Epithelial cell of proximal tubule (primary cell): Measurements from ENCODE around the gene TRPM5. TPM values are rescaled to one million over a fixed set of nuclear protein-coding genes. Genes with fewer than 3 reads are reported as not detected.

ENCODE experiments used
- DNase-seq: peaks from one replicate; pipeline ENCODE4 v3.0.0-alpha.2; 2011; ENCODE audit warnings: low read depth
- H3K4me3 ChIP-seq: 2 replicates; pipeline ENCODE4 v1.5.1; 2011; ENCODE audit warnings: low read depth, mild to moderate bottlenecking, low read length
- CTCF ChIP-seq: conservative IDR thresholded peaks from 2 replicates; pipeline ENCODE4 v1.5.1; 2012; ENCODE audit warnings: low read depth, mild to moderate bottlenecking, low read length
- total RNA-seq: library from RNA; depleted of rRNA; stranded (reverse); fragments of >200 nt; gene quantifications from 2 replicates; pipeline ENCODE4 v1.2.3, GENCODE V29; 2015

The TRPM5 gene
- total RNA-seq, 1 donor from 2014 or later: not detected

GRCh38 chr11:2400762-2401435 is 43.4 kb downstream of the TRPM5 start:
- no peak for DNase-seq
- H3K4me3 ChIP-seq: peak overlapping the region; percentile 83
- no peak for TF ChIP-seq CTCF

DNA sequence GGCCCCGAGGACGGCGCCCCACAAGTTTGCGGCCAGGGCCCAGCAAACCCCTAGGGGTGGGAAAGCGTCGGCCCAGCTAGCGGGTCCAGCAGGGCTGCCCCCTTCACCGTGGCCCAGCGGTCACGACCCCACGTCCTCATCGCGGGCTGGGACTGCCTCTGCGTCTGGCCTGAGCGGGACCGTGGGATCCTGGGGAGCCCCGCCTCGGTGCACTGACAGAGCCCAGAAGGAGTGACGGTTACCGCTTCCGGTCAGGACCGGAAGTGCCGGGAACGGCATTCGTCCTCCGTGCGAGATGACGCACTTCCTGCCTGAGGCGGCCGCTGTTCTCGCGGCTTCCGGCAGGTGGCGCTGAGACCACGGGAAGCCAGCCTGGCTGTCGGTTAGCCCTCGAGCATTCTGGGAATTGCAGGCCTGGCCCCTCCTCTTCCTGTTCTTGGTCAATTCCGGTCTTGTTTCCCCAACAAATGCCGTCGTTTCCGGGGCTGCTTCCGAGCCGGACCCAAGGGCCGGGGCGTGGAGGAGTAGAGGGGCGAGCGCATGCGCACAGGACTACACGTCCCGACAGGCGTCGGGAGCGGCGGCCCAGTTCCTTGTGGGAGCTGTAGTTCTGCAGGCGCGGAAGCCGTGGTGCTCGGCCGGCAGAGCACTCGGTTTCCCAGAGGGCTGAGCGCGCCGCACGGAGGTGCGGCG is 44.1 kb downstream of the TRPM5 start, which contains the start of gene TSSC4:
Gene TSSC4 (plus strand): TSS at position 682 of the 693 bp plus-strand sequence. CDS start 1,884 bp downstream, outside the sequence.
- DNase-seq: peak; percentile 96
- TF ChIP-seq CTCF: peak; percentile 94
- peak within 1 kb of the TSS; percentile 94 for H3K4me3 ChIP-seq

- H3K4me3 ChIP-seq: peak overlapping the region; percentile 94
- DNase-seq: no peak
- no peak for TF ChIP-seq CTCF
Measured at GRCh38 chr11:2399488-2400068, 44.7 kb downstream of the TRPM5 start.

DNA sequence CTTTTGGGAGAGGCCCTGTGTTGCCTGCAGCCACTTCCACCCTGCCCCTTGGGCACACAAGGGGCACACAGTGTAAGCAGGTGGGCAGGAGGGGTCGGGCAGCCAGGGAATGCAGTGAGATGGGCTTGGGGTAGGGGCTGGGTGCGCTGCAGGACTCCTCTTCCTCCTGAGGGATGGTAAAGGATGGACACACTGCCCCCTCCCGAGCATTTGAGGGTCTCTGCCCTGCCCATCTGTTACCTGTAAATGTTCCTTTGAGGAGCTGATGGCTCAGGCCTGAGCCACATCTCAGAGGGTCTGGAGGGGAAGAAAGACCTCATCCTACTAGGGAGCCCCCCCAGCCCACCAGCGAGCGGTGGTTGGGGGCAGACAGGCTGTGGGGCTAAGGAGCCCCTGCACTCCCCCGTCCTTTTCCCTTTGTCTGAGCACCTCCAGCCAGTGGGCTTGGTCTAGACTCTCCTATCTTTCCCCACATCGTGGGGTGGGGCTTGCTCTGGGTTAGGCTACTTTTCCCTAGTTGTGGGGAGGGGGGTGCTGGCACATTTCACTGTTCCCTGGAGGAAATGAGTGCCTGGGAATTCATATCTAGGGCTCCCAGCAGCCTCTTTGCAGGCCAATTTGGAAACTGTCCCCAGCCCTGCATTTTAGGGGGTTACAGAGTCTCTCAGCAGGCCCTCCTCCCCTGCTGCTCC is 45.5 kb downstream of the TRPM5 start:
- DNase-seq: no peak
- TF ChIP-seq CTCF: no peak
- H3K4me3 ChIP-seq: peak overlapping the region; percentile 94

- no peak for TF ChIP-seq CTCF
- H3K4me3 ChIP-seq: no peak overlapping the region
- no peak for DNase-seq
Measured at GRCh38 chr11:2397005-2397404, 47.3 kb downstream of the TRPM5 start.

GRCh38 chr11:2396471-2396870 is 47.8 kb downstream of the TRPM5 start:
- DNase-seq: no peak
- TF ChIP-seq CTCF: no peak
- no peak overlapping the region for H3K4me3 ChIP-seq
